Mesangial cell (primary cell): Measurements from ENCODE around the gene CTSA. TPM values are rescaled to one million over a fixed set of nuclear protein-coding genes. Genes with fewer than 3 reads are reported as not detected.

Experiments
- total RNA-seq: library from RNA; depleted of rRNA; stranded (reverse); fragments of >200 nt; gene quantifications from 2 replicates; pipeline ENCODE4 v1.2.3, GENCODE V29; 2015

Gene CTSA
- 70.9 and 232 TPM in 2 replicates for total RNA-seq

GRCh38 chr20:45890985-45891983 is at the start of gene CTSA, which contains the start of gene NEURL2:
Gene CTSA (plus strand): TSS chr20:45891335. CDS start chr20:45891569, 234 bp downstream.
Gene NEURL2 (minus strand): TSS chr20:45891208. CDS start chr20:45890991, 217 bp downstream.

DNA sequence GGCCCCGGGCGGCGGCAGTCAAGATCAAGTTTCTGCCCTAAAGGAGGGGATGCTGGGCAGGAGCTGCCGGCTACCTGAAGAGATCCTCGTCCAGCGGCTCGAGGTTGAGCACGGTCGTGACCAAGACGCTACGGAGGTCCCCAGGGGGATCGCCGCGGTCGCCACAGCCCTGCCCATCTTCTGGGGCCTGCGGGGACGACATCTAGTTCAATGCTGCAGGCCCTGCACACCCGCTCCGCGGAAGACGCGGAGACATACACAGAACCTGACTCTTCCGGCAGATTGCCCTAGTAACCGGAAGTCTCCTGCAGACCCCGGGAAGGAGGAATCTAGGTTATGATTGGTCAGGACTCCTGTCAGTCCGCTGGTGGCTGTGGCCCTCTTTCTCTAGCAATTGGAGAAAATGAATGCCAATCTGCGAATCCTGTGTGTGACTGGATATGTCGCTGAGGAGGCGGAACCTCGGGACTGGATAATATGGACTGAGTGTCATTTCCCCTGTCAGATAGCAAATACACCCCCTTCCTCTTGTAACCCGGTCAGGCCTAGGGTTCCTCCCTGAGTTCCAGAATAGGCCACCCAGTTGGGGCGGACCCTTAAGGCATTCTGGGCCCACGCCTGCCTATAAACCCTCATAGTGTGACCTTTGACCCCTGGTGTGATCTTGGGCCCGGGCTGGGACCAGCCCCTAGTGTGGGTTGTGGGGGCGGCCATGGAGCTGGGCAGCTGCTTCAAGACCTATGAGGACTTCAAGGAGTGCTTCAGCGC is 33.8 kb upstream of the CTSA start, which contains the start of the genes ACOT8 and ZSWIM3:
TSS of gene ACOT8 (minus strand) at position 279 of the 768 bp plus-strand sequence. CDS start at position 202, 77 bp downstream.
TSS of gene ZSWIM3 (plus strand) at position 501 of the 768 bp plus-strand sequence. CDS start at position 713, 212 bp downstream.

GRCh38 chr20:45880988-45881788 is 9.9 kb upstream of the CTSA start, which contains the start of gene ZSWIM1:
Gene ZSWIM1 (plus strand): TSS chr20:45881227. CDS start chr20:45882593, 1,366 bp downstream.

DNA sequence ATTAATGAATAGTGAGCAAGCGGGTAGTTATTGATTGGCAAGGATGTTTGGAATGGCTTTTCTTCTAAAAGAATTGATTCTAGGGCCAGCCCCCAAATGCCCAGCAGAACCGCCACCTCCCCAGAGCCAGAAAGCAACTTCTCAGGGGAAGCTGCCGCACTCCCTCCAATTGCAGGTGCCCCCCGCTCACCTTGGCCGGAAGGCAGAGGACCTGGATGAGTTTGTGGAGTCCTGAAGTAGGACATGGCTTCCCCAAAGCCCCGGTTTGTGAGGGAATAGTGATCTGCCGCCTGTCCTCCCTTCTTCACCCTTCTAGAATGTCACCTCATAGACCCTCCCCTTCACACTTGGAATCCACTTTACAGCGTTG is 3.8 kb upstream of the CTSA start, which contains the start of gene SPATA25:
TSS of gene SPATA25 (minus strand) at position 277 of the 370 bp plus-strand sequence. CDS start at position 245, 32 bp downstream.

GRCh38 chr20:45911486-45912343 is 20.6 kb downstream of the CTSA start, which contains the start of gene PLTP:
Gene PLTP (minus strand): TSS chr20:45912155. CDS start chr20:45911452, 703 bp downstream.

GRCh38 chr20:45934586-45935415 is 43.7 kb downstream of the CTSA start, which contains the start of gene PCIF1:
Gene PCIF1 (plus strand): TSS chr20:45934683. CDS start chr20:45939000, 4,317 bp downstream.

Other genes starting within 250 kb of the CTSA start
- not detected in 2 replicates for gene WFDC11, start 221.1 kb upstream of the CTSA start, total RNA-seq
- gene WFDC13, start 189.3 kb upstream of the CTSA start, total RNA-seq = not detected in 2 replicates
- not detected in 2 replicates for gene WFDC10B, start 186.3 kb upstream of the CTSA start, total RNA-seq
- gene SPINT4, start 169.0 kb upstream of the CTSA start, total RNA-seq = not detected in 2 replicates
- gene WFDC3, start 99.5 kb upstream of the CTSA start, total RNA-seq = 1.1 TPM in 1 of 2 replicates, not detected in the other
- gene DNTTIP1, start 99.4 kb upstream of the CTSA start, total RNA-seq = 24.7 and 36.3 TPM in 2 replicates
- gene UBE2C, start 78.7 kb upstream of the CTSA start, total RNA-seq = 20.9 and 425 TPM in 2 replicates
- not detected in 2 replicates for gene TNNC2, start 64.0 kb upstream of the CTSA start, total RNA-seq
- gene SNX21, start 57.5 kb upstream of the CTSA start, total RNA-seq = 31.1 and 40.7 TPM in 2 replicates
- 36.0 and 46.5 TPM in 2 replicates for gene ACOT8, start 33.9 kb upstream of the CTSA start, total RNA-seq
- gene ZSWIM3, start 33.7 kb upstream of the CTSA start, total RNA-seq = 2.6 and 3.5 TPM in 2 replicates
- gene ZSWIM1, start 10.1 kb upstream of the CTSA start, total RNA-seq = 14.7 and 17.7 TPM in 2 replicates
- gene SPATA25, start 3.7 kb upstream of the CTSA start, total RNA-seq = 0.16 and 1.1 TPM in 2 replicates
- gene NEURL2, start 127 bp upstream of the CTSA start, total RNA-seq = 2.8 and 9.5 TPM in 2 replicates
- 42.2 and 122 TPM in 2 replicates for gene PLTP, start 20.8 kb downstream of the CTSA start, total RNA-seq
- gene PCIF1, start 43.3 kb downstream of the CTSA start, total RNA-seq = 25.1 and 34.1 TPM in 2 replicates
- 16.1 and 18.0 TPM in 2 replicates for gene ZNF335, start 80.9 kb downstream of the CTSA start, total RNA-seq
- 0.65 TPM in 1 of 2 replicates, not detected in the other for gene MMP9, start 117.6 kb downstream of the CTSA start, total RNA-seq
- gene SLC12A5, start 137.9 kb downstream of the CTSA start, total RNA-seq = 2.1 and 3.2 TPM in 2 replicates
- gene NCOA5, start 198.6 kb downstream of the CTSA start, total RNA-seq = 16.5 and 21.5 TPM in 2 replicates
- 18.3 and 37.3 TPM in 2 replicates for gene CD40, start 227.0 kb downstream of the CTSA start, total RNA-seq